Measurements from ENCODE around the gene MMP24.
"Not testable (repeated sequence)": the region's sequence is repeated elsewhere in the genome, so short reads cannot be mapped to it uniquely, and the experiment has no call there.

Gene MMP24

GRCh38 chr20:35226126-35226883, at the start of gene MMP24:
Gene MMP24, plus strand, starts transcription at chr20:35226690. Its CDS starts 49 bp downstream, at chr20:35226739.
- DNase-seq (ENCODE audit: low spot score): no peak

- no peak for DNase-seq (ENCODE audit: low spot score)
Observed at GRCh38 chr20:35179292-35180212, 46.9 kb upstream of the MMP24 start.

GRCh38 chr20:35180266-35180665, 46.2 kb upstream of the MMP24 start:
- no peak for DNase-seq (ENCODE audit: low spot score)

- no peak for DNase-seq (ENCODE audit: low spot score)
Observed at GRCh38 chr20:35181731-35182130, 44.8 kb upstream of the MMP24 start.

- DNase-seq (ENCODE audit: low spot score): not testable (repeated sequence)
Observed at GRCh38 chr20:35186691-35187289, 39.7 kb upstream of the MMP24 start.

GRCh38 chr20:35187584-35188190, 38.8 kb upstream of the MMP24 start:
- DNase-seq (ENCODE audit: low spot score): no peak

GRCh38 chr20:35189223-35189622, 37.3 kb upstream of the MMP24 start:
- DNase-seq (ENCODE audit: low spot score): not testable (repeated sequence)

GRCh38 chr20:35190556-35190955, 35.9 kb upstream of the MMP24 start:
- DNase-seq (ENCODE audit: low spot score): no peak

- DNase-seq (ENCODE audit: low spot score): no peak
Observed at GRCh38 chr20:35191419-35192117, 34.9 kb upstream of the MMP24 start.

GRCh38 chr20:35192118-35192872, 34.2 kb upstream of the MMP24 start:
- DNase-seq (ENCODE audit: low spot score): no peak

- not testable (repeated sequence) for DNase-seq (ENCODE audit: low spot score)
Observed at GRCh38 chr20:35193031-35193791, 33.3 kb upstream of the MMP24 start.

- DNase-seq (ENCODE audit: low spot score): no peak
Observed at GRCh38 chr20:35196313-35196712, 30.2 kb upstream of the MMP24 start.

- no peak for DNase-seq (ENCODE audit: low spot score)
Observed at GRCh38 chr20:35199740-35200139, 26.8 kb upstream of the MMP24 start.

- DNase-seq (ENCODE audit: low spot score): no peak
Observed at GRCh38 chr20:35200267-35200666, 26.2 kb upstream of the MMP24 start.

GRCh38 chr20:35201467-35201866, 25.0 kb upstream of the MMP24 start:
- not testable (repeated sequence) for DNase-seq (ENCODE audit: low spot score)

GRCh38 chr20:35206802-35207201, 19.7 kb upstream of the MMP24 start:
- DNase-seq (ENCODE audit: low spot score): no peak

- peak; percentile 69 for DNase-seq (ENCODE audit: low spot score)
Observed at GRCh38 chr20:35207950-35208611, 18.4 kb upstream of the MMP24 start.

- DNase-seq (ENCODE audit: low spot score): no peak
Observed at GRCh38 chr20:35215066-35215956, 11.2 kb upstream of the MMP24 start.
